Measurements from ENCODE around the gene CLDN25.

DNA sequence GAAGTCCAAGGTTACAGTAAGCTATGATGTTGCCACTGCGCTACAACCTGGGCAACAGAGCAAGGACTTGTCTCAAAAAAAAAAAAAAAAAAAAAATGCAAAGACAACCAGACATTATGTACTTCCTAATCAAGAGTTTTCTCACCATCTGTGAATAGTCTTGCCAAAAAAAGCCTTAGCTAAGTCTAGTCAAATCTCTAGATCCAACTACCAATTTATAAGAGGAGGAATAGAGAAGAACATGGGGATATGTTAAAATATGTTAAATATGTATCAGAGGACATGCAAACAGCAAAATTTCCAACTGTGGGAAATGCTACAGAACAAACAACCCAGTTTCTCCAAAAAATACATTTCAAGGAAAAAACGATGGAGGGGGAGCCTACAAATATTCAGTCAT, 50.2 kb downstream of the CLDN25 start:
- TF ChIP-seq, protein P1, sequence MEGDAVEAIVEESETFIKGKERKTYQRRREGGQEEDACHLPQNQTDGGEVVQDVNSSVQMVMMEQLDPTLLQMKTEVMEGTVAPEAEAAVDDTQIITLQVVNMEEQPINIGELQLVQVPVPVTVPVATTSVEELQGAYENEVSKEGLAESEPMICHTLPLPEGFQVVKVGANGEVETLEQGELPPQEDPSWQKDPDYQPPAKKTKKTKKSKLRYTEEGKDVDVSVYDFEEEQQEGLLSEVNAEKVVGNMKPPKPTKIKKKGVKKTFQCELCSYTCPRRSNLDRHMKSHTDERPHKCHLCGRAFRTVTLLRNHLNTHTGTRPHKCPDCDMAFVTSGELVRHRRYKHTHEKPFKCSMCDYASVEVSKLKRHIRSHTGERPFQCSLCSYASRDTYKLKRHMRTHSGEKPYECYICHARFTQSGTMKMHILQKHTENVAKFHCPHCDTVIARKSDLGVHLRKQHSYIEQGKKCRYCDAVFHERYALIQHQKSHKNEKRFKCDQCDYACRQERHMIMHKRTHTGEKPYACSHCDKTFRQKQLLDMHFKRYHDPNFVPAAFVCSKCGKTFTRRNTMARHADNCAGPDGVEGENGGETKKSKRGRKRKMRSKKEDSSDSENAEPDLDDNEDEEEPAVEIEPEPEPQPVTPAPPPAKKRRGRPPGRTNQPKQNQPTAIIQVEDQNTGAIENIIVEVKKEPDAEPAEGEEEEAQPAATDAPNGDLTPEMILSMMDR (optimal IDR thresholded peaks at IDR 0.05 in 1 of 3, IDR thresholded peaks at IDR 0.05 in 1 of 3, conservative IDR thresholded peaks at IDR 0.05 in 1 of 3; ENCODE audit: extremely low read depth in 1 of 3, insufficient read depth in 2 of 3, low read length in 3 of 3), result no peak
- no peak for TF ChIP-seq EZH2 (IDR thresholded peaks at IDR 0.05; ENCODE audit: low read length)

All from keratinocyte (primary cell).